Measurements from ENCODE around the gene KLK10. TPM values are rescaled to one million over a fixed set of nuclear protein-coding genes. Genes with fewer than 3 reads are reported as not detected.

The KLK10 gene
- total and polyA plus RNA-seq, 10 of the 15 experiments (the other 5 are each of a cell fraction or from before 2014, with no cell fraction given), result not detected

DNA sequence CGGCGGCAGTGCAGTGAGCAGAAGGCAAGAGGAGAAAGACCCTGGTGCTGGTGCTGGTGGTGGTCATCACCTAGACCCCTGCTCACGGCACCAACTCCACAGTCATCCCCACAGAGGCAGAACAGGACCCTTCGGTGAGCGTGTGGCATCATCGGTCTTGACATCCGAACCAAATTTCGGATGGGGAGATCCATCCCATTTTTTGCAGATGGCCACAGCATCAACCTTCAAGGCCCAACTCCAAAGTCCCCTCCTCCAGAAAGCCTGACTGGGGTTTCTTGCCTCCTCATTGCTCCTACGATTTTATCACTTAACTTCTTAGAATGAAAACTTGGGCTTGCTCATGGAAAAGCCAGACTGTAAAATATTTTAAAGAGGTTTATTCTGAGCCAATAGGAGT, 24.0 kb upstream of the KLK10 start:
- ChIA-PET POLR2A (no interaction called here), CTCF (no interaction called here), SMC1A (ENCODE audit: uncharacterized antibody, unreplicated experiment) (no interaction called here), RAD21 (ENCODE audit: unreplicated experiment) (no interaction called here)
- Histone ChIP-seq H3K9me3 (replicated peaks; ENCODE audit: control insufficient read depth, insufficient read depth, low read length) (no peaks in the 10 kb centered on the region), H3K4me3 (no peak overlapping the region), H3K36me3 (ENCODE audit: control insufficient read depth in 2 of 2, insufficient read depth in 2 of 2, low read length in 1 of 2) (no peaks in the 10 kb centered on the region), H3K79me2 (ENCODE audit: control insufficient read depth, insufficient read depth, low read length) (no peaks in the 10 kb centered on the region), H3K9ac (ENCODE audit: control insufficient read depth, insufficient read depth, low read length) (no peak overlapping the region), H3K27ac (ENCODE audit: control insufficient read depth, insufficient read depth) (no peak overlapping the region), H3K4me2 (ENCODE audit: control insufficient read depth, insufficient read depth) (no peak overlapping the region), H3K27me3 (replicated peaks in 1 of 2; ENCODE audit: control insufficient read depth in 2 of 2, insufficient read depth in 2 of 2, low read length in 1 of 2) (no peaks in the 10 kb centered on the region), H2AFZ (ENCODE audit: control insufficient read depth, low read depth, low read length) (no peak overlapping the region), H3K4me1 (ENCODE audit: control insufficient read depth, insufficient read depth, low read length) (no peaks in the 10 kb centered on the region), H4K20me1 (ENCODE audit: control insufficient read depth, insufficient read depth) (no peaks in the 10 kb centered on the region)
- intact Hi-C loops (cut with micrococcal nuclease; ENCODE audit: unreplicated experiment), result no loop called here
- FAIRE-seq (no peak), ATAC-seq (no peak), DNase-seq (ENCODE audit: low read depth, low spot score) (no peak)
- no TSS peak for BruUV-seq (replicated peaks)
- in situ Hi-C loops (cut with MboI), result no loop called here
- 48% methylated on average over 9 of the region's 9 CpGs for WGBS (ENCODE audit: insufficient coverage, insufficient replicate concordance, low lambda C conversion rate, missing lambda C conversion rate)
- TF ChIP-seq ZZZ3 (IDR thresholded peaks at IDR 0.05; ENCODE audit: control insufficient read depth, insufficient read length, low read depth) (no peak), NFIC (IDR thresholded peaks at IDR 0.05; ENCODE audit: low read depth, low read length) (no peak), MLLT1 (IDR thresholded peaks at IDR 0.05) (no peak), IRF4 (IDR thresholded peaks at IDR 0.05; ENCODE audit: low read depth, low read length) (no peak), SMC3 (IDR thresholded peaks at IDR 0.05; ENCODE audit: borderline replicate concordance, low read length) (no peak), SPI1 (IDR thresholded peaks at IDR 0.05; ENCODE audit: borderline replicate concordance, insufficient read depth, low read depth, low read length) (no peak)
- TF ChIP-seq, protein P1, sequence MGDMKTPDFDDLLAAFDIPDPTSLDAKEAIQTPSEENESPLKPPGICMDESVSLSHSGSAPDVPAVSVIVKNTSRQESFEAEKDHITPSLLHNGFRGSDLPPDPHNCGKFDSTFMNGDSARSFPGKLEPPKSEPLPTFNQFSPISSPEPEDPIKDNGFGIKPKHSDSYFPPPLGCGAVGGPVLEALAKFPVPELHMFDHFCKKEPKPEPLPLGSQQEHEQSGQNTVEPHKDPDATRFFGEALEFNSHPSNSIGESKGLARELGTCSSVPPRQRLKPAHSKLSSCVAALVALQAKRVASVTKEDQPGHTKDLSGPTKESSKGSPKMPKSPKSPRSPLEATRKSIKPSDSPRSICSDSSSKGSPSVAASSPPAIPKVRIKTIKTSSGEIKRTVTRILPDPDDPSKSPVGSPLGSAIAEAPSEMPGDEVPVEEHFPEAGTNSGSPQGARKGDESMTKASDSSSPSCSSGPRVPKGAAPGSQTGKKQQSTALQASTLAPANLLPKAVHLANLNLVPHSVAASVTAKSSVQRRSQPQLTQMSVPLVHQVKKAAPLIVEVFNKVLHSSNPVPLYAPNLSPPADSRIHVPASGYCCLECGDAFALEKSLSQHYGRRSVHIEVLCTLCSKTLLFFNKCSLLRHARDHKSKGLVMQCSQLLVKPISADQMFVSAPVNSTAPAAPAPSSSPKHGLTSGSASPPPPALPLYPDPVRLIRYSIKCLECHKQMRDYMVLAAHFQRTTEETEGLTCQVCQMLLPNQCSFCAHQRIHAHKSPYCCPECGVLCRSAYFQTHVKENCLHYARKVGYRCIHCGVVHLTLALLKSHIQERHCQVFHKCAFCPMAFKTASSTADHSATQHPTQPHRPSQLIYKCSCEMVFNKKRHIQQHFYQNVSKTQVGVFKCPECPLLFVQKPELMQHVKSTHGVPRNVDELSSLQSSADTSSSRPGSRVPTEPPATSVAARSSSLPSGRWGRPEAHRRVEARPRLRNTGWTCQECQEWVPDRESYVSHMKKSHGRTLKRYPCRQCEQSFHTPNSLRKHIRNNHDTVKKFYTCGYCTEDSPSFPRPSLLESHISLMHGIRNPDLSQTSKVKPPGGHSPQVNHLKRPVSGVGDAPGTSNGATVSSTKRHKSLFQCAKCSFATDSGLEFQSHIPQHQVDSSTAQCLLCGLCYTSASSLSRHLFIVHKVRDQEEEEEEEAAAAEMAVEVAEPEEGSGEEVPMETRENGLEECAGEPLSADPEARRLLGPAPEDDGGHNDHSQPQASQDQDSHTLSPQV (IDR thresholded peaks at IDR 0.05), result no peak
- TF ChIP-seq, protein P2, sequence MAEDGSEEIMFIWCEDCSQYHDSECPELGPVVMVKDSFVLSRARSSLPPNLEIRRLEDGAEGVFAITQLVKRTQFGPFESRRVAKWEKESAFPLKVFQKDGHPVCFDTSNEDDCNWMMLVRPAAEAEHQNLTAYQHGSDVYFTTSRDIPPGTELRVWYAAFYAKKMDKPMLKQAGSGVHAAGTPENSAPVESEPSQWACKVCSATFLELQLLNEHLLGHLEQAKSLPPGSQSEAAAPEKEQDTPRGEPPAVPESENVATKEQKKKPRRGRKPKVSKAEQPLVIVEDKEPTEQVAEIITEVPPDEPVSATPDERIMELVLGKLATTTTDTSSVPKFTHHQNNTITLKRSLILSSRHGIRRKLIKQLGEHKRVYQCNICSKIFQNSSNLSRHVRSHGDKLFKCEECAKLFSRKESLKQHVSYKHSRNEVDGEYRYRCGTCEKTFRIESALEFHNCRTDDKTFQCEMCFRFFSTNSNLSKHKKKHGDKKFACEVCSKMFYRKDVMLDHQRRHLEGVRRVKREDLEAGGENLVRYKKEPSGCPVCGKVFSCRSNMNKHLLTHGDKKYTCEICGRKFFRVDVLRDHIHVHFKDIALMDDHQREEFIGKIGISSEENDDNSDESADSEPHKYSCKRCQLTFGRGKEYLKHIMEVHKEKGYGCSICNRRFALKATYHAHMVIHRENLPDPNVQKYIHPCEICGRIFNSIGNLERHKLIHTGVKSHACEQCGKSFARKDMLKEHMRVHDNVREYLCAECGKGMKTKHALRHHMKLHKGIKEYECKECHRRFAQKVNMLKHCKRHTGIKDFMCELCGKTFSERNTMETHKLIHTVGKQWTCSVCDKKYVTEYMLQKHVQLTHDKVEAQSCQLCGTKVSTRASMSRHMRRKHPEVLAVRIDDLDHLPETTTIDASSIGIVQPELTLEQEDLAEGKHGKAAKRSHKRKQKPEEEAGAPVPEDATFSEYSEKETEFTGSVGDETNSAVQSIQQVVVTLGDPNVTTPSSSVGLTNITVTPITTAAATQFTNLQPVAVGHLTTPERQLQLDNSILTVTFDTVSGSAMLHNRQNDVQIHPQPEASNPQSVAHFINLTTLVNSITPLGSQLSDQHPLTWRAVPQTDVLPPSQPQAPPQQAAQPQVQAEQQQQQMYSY (CRISPR knock-in tag; IDR thresholded peaks at IDR 0.05), result no peak
- TF ChIP-seq, protein P3, sequence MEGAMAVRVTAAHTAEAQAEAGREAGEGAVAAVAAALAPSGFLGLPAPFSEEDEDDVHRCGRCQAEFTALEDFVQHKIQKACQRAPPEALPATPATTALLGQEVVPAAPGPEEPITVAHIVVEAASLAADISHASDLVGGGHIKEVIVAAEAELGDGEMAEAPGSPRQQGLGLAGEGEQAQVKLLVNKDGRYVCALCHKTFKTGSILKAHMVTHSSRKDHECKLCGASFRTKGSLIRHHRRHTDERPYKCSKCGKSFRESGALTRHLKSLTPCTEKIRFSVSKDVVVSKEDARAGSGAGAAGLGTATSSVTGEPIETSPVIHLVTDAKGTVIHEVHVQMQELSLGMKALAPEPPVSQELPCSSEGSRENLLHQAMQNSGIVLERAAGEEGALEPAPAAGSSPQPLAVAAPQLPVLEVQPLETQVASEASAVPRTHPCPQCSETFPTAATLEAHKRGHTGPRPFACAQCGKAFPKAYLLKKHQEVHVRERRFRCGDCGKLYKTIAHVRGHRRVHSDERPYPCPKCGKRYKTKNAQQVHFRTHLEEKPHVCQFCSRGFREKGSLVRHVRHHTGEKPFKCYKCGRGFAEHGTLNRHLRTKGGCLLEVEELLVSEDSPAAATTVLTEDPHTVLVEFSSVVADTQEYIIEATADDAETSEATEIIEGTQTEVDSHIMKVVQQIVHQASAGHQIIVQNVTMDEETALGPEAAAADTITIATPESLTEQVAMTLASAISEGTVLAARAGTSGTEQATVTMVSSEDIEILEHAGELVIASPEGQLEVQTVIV (IDR thresholded peaks at IDR 0.05; ENCODE audit: borderline replicate concordance, partially characterized antibody), result no peak

Data from GM12878 (cell line).